ENCODE results near the gene YWHAQ.
"Not testable (repeated sequence)": the region's sequence is repeated elsewhere in the genome, so short reads cannot be mapped to it uniquely, and the experiment has no call there.

The YWHAQ gene

DNA sequence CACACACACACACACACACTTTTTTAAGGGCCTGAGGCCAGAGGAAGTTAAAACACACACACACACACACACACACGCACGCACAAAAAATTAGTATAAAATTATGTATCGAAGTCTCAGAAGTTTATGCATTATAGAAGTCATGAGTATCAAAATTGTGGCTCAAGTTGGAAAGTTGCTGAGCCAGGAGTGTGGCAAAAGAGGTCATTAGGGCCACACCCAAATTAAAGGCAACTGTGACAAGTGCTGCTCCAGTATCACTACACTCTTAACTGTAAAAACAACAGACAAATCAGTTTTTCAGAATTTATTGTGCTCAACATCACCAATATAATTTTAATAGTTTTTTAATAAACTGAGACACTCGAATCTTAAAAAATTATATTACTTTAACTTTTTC lies 36.9 kb downstream of the YWHAQ start:
- Histone ChIP-seq H3K27me3 (ENCODE audit: insufficient read depth, low read depth, severe bottlenecking) (no peaks in the 10 kb centered on the region), H3K27ac (no peak overlapping the region), H3K36me3 (peaks cover 81% of the 10 kb centered on the region), H3K9me3 (ENCODE audit: severe bottlenecking) (no peaks in the 10 kb centered on the region), H3K4me3 (ENCODE audit: low read depth, low read length) (no peak overlapping the region)
- TF ChIP-seq, protein P1, sequence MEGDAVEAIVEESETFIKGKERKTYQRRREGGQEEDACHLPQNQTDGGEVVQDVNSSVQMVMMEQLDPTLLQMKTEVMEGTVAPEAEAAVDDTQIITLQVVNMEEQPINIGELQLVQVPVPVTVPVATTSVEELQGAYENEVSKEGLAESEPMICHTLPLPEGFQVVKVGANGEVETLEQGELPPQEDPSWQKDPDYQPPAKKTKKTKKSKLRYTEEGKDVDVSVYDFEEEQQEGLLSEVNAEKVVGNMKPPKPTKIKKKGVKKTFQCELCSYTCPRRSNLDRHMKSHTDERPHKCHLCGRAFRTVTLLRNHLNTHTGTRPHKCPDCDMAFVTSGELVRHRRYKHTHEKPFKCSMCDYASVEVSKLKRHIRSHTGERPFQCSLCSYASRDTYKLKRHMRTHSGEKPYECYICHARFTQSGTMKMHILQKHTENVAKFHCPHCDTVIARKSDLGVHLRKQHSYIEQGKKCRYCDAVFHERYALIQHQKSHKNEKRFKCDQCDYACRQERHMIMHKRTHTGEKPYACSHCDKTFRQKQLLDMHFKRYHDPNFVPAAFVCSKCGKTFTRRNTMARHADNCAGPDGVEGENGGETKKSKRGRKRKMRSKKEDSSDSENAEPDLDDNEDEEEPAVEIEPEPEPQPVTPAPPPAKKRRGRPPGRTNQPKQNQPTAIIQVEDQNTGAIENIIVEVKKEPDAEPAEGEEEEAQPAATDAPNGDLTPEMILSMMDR (IDR thresholded peaks at IDR 0.05; ENCODE audit: low read depth, low read length), result no peak
- no peak for DNase-seq

DNA sequence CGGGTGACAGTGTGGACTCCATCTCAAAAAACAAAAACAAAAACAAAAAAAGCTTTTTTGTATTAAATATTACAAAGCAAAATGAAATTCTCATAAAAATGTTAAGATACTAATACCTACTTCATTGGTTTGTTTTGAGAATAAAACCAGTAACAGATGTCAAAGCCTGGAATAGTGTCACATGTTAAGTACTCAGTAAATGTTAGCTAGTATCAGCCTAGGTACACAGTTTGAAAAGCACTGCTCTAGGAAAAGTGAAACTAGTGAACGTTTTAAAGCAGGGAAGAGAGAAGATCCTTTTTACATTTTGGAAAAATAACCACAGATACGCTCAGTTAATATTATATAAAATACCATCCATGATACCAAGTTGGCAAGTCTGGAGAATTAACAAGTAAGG lies 38.1 kb downstream of the YWHAQ start:
- TF ChIP-seq, protein P1 (IDR thresholded peaks at IDR 0.05; ENCODE audit: low read depth, low read length), result no peak
- Histone ChIP-seq H3K4me3 (ENCODE audit: low read depth, low read length) (no peak overlapping the region), H3K27ac (no peak overlapping the region), H3K36me3 (peaks cover 83% of the 10 kb centered on the region), H3K27me3 (ENCODE audit: insufficient read depth, low read depth, severe bottlenecking) (no peaks in the 10 kb centered on the region), H3K9me3 (ENCODE audit: severe bottlenecking) (no peaks in the 10 kb centered on the region)
- DNase-seq, result no peak

DNA sequence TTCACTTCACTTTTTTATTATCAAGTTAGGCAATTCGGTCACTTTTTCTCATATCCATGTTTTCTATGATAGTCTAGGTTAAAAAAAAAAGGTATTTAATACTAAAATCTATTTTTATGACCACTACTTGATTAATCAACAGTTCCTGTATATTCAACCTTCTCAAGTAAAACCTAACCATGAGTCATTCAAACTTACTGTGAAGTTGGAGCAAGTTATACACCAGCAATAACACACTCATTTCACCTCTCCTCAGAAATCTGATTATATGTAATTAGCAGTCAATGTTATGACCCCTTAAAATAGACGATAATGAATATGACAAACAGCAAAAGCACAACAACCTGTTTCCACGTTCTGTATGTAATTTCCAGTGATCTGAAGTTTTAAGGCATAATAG lies 40.2 kb downstream of the YWHAQ start:
- Histone ChIP-seq H3K27ac (no peak overlapping the region), H3K27me3 (ENCODE audit: insufficient read depth, low read depth, severe bottlenecking) (no peaks in the 10 kb centered on the region), H3K9me3 (ENCODE audit: severe bottlenecking) (no peaks in the 10 kb centered on the region), H3K4me3 (ENCODE audit: low read depth, low read length) (no peak overlapping the region), H3K36me3 (peaks cover 88% of the 10 kb centered on the region)
- no peak for DNase-seq
- TF ChIP-seq, protein P1 (IDR thresholded peaks at IDR 0.05; ENCODE audit: low read depth, low read length), result no peak

DNA sequence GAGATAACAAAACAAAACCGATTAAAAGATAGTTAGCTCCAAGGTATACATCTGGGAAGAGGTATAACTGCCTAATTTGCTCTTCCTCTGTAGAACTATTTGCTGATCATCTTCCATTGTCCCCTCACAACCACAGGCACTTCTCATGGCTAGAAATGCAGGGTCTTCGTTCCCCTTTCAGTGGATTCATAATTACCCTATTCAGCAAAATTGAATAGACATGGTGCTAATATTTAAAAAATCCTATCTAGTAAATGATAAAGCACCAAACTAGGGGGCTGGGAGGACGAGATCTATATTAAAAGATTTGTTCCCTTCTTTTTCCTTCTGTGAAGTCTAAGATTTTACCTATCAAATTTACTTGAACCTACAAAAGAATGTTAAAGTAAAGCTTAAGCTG lies 44.3 kb downstream of the YWHAQ start:
- peaks cover 88% of the 10 kb centered on the region for H3K36me3 ChIP-seq
- H3K27me3 ChIP-seq (ENCODE audit: insufficient read depth, low read depth, severe bottlenecking), result no peaks in the 10 kb centered on the region
- no peak overlapping the region for H3K27ac ChIP-seq
- no peak overlapping the region for H3K4me3 ChIP-seq (ENCODE audit: low read depth, low read length)
- TF ChIP-seq, protein P1 (IDR thresholded peaks at IDR 0.05; ENCODE audit: low read depth, low read length), result no peak
- H3K9me3 ChIP-seq (ENCODE audit: severe bottlenecking), result no peaks in the 10 kb centered on the region
- no peak for DNase-seq

DNA sequence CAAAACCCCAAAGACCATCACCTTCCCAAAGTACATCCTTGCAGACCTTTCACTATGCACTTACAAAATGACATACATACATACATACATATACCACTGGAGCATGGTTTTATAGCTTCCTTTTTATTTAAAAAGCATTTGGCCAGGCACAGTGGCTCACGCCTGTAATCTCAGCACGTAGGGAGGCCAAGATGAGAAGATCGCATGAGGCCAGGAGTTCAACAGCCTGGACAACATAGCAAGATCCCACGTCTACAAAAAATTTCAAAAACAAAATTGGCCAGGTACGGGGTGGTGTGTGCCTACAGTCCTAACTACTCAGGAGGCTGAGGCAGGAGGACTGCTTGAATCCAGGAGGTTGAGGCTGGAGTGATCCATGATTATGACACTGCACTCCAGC lies 45.3 kb downstream of the YWHAQ start:
- Histone ChIP-seq H3K27ac (no peak overlapping the region), H3K9me3 (ENCODE audit: severe bottlenecking) (no peaks in the 10 kb centered on the region), H3K27me3 (ENCODE audit: insufficient read depth, low read depth, severe bottlenecking) (no peaks in the 10 kb centered on the region), H3K36me3 (peaks cover 82% of the 10 kb centered on the region), H3K4me3 (ENCODE audit: low read depth, low read length) (no peak overlapping the region)
- TF ChIP-seq, protein P1 (IDR thresholded peaks at IDR 0.05; ENCODE audit: low read depth, low read length), result no peak
- no peak for DNase-seq

DNA sequence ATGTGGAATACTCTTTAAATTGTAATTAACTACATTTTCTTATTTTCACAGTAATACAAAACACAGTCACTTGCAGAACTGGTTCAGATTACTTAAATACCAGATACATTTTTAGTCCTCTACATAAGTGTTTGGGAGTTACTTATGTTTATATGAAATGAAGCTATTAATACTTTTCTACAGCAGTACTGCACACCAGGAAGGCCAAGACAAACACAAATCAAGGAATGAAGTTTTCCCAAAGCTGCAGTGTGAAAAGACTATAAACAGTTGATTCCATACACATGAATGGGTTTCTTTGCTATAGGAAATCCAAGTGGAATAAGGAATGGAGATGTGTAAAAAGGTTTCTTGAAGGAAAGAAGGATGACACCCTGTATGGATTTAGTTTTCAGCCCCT lies 45.9 kb downstream of the YWHAQ start:
- not testable (repeated sequence) for H3K4me3 ChIP-seq (ENCODE audit: low read depth, low read length); H3K9me3 ChIP-seq (ENCODE audit: severe bottlenecking); H3K27me3 ChIP-seq (ENCODE audit: insufficient read depth, low read depth, severe bottlenecking); DNase-seq; H3K27ac ChIP-seq
- peaks cover 76% of the 10 kb centered on the region for H3K36me3 ChIP-seq

Data from WERI-Rb-1 (cell line).